ENCODE data around the gene RCOR1. TPM values are rescaled to one million over a fixed set of nuclear protein-coding genes. Genes with fewer than 3 reads are reported as not detected.

RCOR1 gene
- total RNA-seq, 1 experiment from 2014 or later: 25.4 TPM

DNA sequence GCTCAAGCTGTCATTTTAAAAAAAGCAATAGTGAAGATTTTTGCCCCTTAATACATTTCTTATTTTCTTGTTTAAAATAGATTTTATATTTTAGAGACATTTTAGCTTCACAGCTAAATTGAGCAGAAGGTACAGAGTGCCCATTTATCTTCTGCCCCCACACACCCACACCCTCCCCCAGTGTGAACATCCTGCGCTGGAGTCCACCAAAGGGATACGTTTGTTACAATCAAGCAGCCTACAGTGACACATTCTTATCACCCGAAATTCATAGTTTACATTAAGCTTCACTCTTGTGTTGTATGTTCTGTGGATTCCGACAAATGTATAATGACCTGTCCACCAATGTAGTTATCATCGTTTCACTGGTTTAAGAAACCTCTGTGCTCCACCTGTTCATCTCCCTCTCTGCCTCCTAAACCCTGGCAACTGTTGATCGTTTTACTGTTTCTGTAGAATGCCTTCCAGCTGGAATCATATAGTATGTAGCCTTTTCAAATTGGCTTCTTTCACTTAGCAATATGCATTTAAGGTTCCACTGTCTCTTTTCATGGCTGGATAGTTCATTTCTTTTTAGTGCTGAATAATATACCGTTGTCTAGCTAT is 93.8 kb downstream of the RCOR1 start:
- no peak overlapping the region for H3K4me3 Mint-ChIP-seq
- peaks cover 3% of the 10 kb centered on the region; the same call in 1 of the 2 replicates for H3K36me3 Mint-ChIP-seq
- CTCF ChIA-PET: interaction anchor here (1.2 to 2.6 kb wide), 2 partner anchors 8 to 92 kb away, joined by 3 to 9 read pairs; no protein-coding TSS in a partner anchor
- peaks cover 22% of the 10 kb centered on the region for H3K4me1 Mint-ChIP-seq
- TF ChIP-seq ZBTB21 (CRISPR knock-in tag; IDR thresholded peaks at IDR 0.05; ENCODE audit: borderline replicate concordance) (no peak), SOX15 (CRISPR knock-in tag; IDR thresholded peaks at IDR 0.05) (no peak), ATF2 (CRISPR knock-in tag; IDR thresholded peaks at IDR 0.05; ENCODE audit: borderline replicate concordance, low read depth) (no peak), TEAD1 (CRISPR knock-in tag; IDR thresholded peaks at IDR 0.05) (no peak), CREB1 (CRISPR knock-in tag; IDR thresholded peaks at IDR 0.05) (no peak), OVOL2 (CRISPR knock-in tag; IDR thresholded peaks at IDR 0.05; ENCODE audit: borderline replicate concordance) (no peak)
- no peak overlapping the region for H3K27ac Mint-ChIP-seq
- no peaks in the 10 kb centered on the region for H3K27me3 Mint-ChIP-seq (ENCODE audit: low read depth)
- ATAC-seq (no peak), DNase-seq (ENCODE audit: low spot score) (no peak)
- POLR2A ChIA-PET: interaction anchor here (0.6 kb wide), 1 partner anchor 54 kb away, joined by 3 read pairs; no protein-coding TSS in a partner anchor
- no peaks in the 10 kb centered on the region for H3K9me3 Mint-ChIP-seq

GRCh38 chr14:102688290-102688689 is 95.8 kb downstream of the RCOR1 start:
- ChIA-PET POLR2A (interaction anchor here (0.6 kb wide), 1 partner anchor 39 kb away, joined by 7 read pairs; no protein-coding TSS in a partner anchor), CTCF (interaction anchor here (0.7 to 0.8 kb wide), 2 partner anchors 213 to 230 kb away, joined by 3 read pairs; no protein-coding TSS in a partner anchor)
- Mint-ChIP-seq H3K4me1 (peaks cover 18% of the 10 kb centered on the region), H3K4me3 (no peak overlapping the region), H3K27me3 (ENCODE audit: low read depth) (no peaks in the 10 kb centered on the region), H3K27ac (no peak overlapping the region), H3K9me3 (no peaks in the 10 kb centered on the region), H3K36me3 (no peaks in the 10 kb centered on the region)
- no peak for DNase-seq (ENCODE audit: low spot score)
- TF ChIP-seq FOXP1 (CRISPR knock-in tag; IDR thresholded peaks at IDR 0.05; ENCODE audit: borderline replicate concordance) (no peak), E2F5 (CRISPR knock-in tag; IDR thresholded peaks at IDR 0.05) (no peak), ZBTB21 (CRISPR knock-in tag; IDR thresholded peaks at IDR 0.05; ENCODE audit: borderline replicate concordance) (no peak), SOX15 (CRISPR knock-in tag; IDR thresholded peaks at IDR 0.05) (no peak), ZNF232 (CRISPR knock-in tag; IDR thresholded peaks at IDR 0.05) (no peak), ZNF671 (CRISPR knock-in tag; IDR thresholded peaks at IDR 0.05) (no peak), AR (CRISPR knock-in tag; IDR thresholded peaks at IDR 0.05) (no peak), RELA (CRISPR knock-in tag; IDR thresholded peaks at IDR 0.05; ENCODE audit: borderline replicate concordance) (no peak)
- TF ChIP-seq, protein P1, sequence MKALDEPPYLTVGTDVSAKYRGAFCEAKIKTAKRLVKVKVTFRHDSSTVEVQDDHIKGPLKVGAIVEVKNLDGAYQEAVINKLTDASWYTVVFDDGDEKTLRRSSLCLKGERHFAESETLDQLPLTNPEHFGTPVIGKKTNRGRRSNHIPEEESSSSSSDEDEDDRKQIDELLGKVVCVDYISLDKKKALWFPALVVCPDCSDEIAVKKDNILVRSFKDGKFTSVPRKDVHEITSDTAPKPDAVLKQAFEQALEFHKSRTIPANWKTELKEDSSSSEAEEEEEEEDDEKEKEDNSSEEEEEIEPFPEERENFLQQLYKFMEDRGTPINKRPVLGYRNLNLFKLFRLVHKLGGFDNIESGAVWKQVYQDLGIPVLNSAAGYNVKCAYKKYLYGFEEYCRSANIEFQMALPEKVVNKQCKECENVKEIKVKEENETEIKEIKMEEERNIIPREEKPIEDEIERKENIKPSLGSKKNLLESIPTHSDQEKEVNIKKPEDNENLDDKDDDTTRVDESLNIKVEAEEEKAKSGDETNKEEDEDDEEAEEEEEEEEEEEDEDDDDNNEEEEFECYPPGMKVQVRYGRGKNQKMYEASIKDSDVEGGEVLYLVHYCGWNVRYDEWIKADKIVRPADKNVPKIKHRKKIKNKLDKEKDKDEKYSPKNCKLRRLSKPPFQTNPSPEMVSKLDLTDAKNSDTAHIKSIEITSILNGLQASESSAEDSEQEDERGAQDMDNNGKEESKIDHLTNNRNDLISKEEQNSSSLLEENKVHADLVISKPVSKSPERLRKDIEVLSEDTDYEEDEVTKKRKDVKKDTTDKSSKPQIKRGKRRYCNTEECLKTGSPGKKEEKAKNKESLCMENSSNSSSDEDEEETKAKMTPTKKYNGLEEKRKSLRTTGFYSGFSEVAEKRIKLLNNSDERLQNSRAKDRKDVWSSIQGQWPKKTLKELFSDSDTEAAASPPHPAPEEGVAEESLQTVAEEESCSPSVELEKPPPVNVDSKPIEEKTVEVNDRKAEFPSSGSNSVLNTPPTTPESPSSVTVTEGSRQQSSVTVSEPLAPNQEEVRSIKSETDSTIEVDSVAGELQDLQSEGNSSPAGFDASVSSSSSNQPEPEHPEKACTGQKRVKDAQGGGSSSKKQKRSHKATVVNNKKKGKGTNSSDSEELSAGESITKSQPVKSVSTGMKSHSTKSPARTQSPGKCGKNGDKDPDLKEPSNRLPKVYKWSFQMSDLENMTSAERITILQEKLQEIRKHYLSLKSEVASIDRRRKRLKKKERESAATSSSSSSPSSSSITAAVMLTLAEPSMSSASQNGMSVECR (CRISPR knock-in tag; IDR thresholded peaks at IDR 0.05; ENCODE audit: borderline replicate concordance): no peak
- ATAC-seq: no peak
